ENCODE measurements around the gene UBE2D1.
"Not testable (repeated sequence)": the region's sequence is repeated elsewhere in the genome, so short reads cannot be mapped to it uniquely, and the experiment has no call there.

The UBE2D1 gene

GRCh38 chr10:58384999-58385783 is 50.4 kb downstream of the UBE2D1 start, which contains the start of gene TFAM:
TSS of gene TFAM (plus strand) at chr10:58385410. CDS start at chr10:58385548, 138 bp downstream.
- peak; percentile 98 for DNase-seq

- no peak for DNase-seq
Measured at GRCh38 chr10:58385784-58386112, 50.9 kb downstream of the UBE2D1 start.

DNA sequence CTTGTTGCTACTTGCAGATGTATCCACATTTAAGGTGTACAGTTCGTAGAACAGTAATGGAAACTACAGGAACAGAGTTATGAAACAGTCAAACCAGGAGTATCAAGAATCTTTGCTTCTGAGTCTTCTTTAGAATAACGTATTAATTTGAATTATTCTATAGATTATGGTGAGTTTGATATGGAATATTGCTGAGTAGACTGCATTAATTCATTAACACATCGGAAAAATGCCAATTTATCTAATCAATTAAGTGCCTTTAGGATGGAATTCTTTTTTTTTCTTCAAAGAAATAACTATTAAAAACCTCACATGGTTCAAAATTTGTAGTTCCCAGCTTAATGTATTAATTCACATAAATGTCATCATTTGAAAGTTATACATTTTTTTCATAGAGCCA is 54.2 kb downstream of the UBE2D1 start:
- DNase-seq = no peak

DNA sequence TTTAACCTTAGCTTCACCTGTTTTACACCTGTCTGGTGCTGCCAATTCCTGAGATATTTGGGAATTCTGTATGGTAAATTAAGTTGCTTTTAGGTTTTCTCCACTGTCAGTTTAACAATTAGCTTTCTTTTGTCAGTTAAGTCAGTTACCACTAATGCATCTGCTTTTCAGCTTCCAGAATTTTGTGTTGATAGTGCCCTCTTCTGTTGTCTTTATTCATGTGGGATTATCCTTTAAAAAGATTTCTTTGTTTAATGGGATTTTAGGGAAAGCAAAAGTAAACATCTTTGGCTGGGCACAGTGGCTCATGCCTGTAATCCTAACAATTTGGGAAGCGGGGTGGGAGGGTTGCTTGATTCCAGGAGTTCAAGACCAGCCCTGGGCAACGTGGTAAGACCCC is 58.5 kb downstream of the UBE2D1 start:
- no peak for DNase-seq

GRCh38 chr10:58394471-58394870 is 59.7 kb downstream of the UBE2D1 start:
- DNase-seq = no peak

DNA sequence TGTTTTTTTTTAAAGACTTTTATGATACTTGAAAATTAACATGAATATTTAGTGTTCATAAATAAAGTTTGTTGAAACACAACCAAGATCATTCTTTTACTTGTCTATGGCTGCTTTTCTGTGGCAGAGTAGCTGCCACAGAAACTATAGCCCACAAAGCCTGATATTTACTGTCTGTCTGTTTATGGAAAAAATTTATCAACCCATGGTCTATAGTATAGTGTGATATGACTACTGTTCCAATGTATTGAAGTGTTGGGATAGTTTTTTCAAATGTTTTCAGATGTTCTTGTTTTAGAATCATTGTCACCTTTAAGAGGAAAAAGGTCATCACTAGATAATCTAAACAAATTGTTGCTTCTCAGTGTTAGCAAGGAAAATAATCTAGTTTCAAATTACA is 61.3 kb downstream of the UBE2D1 start:
- DNase-seq = no peak

DNA sequence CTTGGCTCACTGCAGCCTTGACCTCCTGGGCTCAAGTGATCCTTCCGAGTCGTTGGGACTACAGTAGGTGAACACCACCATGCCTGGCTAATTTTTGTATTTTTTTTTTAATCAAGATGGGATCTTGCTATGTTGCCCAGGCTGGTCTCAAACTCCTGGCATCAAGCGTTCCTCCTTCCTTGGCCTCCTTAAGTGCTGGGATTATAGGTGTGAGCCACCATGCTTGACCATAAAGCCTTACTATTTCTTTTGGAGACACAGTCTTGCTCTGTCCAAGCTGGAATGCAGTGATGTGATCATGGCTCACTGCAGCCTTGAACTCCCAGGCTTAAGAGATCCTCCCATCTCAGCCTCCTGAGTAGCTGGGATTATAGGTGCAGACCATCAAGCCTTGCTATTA is 63.0 kb downstream of the UBE2D1 start:
- no peak for DNase-seq

DNA sequence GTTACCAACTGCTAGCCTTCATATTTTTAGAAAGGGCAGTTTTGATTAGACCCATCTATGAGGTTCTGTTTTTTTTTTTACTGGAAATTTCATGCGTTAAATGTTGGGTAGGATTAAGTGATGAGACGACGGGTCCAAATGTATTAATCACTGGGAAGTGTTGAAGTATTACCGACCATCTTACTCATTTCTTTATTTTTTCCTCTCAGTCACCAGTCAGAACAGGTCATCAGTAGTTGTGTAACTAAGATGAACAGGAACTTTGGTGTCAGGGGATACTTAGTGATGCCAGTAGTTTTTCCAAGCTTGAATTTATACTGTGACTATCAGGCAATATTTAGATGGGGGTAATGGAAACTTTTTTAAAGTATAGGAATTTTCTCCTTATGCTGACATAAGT is 64.6 kb downstream of the UBE2D1 start:
- DNase-seq = no peak

GRCh38 chr10:58400609-58401008 is 65.8 kb downstream of the UBE2D1 start:
- no peak for DNase-seq

DNA sequence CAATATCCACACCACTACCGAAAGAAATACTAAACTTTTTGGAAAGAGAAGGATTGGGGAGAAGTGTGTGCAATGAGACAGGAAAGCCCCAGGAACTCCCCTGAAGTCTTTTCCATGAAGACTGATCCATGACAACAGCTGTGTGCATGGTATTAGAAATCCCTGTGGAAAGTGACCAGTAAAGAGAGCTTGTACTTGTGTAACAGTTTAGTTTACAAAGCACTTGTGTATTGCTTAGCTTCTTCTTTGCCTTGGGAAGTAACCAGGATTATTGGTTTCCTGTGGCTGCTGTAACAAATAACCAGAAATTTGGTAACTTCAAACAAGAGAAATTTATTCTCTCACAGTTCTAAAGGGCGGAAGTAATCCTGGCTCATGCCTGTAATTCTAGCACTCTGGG is 69.2 kb downstream of the UBE2D1 start:
- no peak for DNase-seq

GRCh38 chr10:58409956-58410610 is 75.3 kb downstream of the UBE2D1 start:
- no peak for DNase-seq

DNA sequence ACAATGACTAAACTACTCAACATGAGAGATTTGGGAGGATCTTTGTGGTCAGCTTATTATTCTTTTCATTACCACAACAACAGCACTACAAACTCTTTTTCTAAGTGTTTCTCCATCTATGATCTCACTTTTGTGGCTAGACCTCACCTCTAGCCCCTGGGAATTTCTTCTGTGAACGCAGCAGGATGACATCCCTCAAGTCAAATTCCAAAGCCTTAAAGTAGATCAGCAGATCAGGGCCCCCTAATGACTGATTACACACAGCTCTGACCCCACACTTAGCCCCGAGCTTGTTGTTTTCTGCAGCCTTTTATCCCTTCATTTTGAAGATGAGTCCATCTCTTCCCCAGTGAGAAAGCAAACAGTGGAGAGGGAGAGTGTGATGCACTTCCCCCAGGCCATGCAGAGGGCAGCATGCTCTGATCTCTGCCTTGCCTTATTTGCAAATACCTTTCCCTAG is 77.7 kb downstream of the UBE2D1 start:
- peak; percentile 13 for DNase-seq

GRCh38 chr10:58414270-58415041 is 79.7 kb downstream of the UBE2D1 start:
- peak; percentile 61 for DNase-seq

DNA sequence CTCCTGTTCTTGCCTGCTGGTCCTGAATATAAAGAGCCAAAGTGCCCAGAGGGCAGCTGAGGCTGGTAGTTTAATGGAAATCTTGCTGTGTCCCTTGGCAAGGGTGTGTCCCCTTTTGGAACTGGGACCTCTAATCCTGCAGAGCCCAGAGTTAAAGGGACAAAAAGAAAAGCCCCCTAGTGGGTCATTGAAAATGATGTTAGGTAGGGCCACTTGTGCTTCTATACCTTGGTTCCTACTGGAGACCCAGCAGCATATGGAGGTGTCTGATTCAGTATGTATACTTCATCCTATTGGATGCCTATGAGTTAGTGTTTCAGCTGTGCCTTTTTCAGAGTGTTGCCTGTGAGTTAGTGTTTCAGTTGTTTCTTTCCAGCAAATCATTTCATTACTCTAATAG is 81.0 kb downstream of the UBE2D1 start:
- no peak for DNase-seq

DNA sequence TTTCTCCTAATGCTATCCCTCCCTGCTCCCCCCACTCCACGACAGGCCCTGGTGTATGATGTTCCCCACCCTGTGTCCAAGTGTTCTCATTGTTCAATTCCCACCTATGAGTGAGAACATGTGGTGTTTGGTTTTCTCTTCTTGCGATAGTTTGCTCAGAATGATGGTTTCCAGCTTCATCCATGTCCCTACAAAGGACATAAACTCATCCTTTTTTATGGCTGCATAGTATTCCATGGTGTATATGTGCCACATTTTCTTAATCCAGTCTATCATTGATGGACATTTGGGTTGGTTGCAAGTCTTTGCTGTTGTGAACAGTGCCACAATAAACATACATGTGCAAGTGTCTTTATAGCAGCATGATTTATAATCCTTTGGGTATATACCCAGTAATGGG is 83.1 kb downstream of the UBE2D1 start:
- DNase-seq = not testable (repeated sequence)
